T follicular helper cell (primary cell): ENCODE data around the gene BPTF.
"Not testable (repeated sequence)": the region's sequence is repeated elsewhere in the genome, so short reads cannot be mapped to it uniquely, and the experiment has no call there.

Experiments used
- DNase-seq: peaks from one replicate; pipeline ENCODE4 v3.0.0-alpha.2; 2020; ENCODE audit warnings: low read depth

The BPTF gene

DNA sequence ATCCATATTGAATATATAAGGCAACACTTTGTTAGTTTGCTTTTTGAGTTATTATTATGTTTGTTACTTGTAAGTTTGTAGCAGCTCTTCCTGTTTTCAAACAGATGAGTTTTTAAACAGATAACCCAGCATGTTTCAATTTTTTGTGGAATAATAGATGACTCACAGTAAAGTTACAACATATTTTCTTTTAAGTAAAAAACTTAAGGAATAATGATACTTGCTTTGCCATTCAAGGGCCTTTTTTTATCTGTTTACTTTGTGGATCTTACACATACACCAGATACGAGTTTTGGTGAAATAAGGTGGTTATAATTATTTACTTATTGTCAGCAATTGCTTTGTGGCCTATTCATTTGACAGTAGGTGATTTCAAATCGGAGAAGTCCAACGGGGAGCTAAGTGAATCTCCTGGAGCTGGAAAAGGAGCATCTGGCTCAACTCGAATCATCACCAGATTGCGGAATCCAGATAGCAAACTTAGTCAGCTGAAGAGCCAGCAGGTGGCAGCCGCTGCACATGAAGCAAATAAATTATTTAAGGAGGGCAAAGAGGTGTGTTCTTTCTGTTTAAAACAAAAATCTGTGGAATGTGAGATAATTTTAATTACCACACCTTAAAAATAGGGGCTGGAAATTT lies 66.3 kb downstream of the BPTF start:
- no peak for DNase-seq

DNA sequence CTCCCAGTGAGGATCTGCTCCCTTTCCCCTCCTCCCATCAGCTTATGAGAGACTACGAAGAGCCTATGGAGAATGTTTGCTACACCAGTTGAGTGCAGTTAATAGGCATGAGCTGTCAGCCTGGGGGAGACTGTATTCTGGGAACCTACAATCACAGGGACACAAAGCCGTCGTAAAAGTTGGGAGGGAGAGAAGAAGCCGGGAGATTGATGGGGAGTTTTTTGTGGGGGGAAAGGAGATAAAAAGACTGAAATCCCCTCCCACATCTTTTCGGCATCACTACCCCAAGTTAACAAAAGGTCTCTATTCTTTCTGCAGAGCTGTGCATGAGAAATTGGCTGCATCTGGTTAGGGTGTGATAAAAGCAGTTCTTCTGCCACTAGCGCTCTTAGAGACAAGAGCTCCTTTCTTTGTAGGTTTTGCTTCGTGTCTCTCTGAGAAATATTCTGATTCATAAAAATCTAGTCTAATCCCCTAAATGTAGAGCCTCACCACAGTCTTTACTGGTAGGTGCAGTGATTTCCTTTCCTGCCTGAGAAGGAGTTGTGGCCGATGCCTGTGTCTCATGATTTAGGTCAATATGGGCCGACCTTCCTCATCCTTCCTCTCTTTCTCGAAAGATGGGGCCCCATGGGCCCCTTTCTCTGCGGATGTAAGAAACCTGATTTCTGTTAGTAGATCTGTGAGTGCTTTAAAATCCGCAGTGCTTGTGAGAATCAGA lies 77.4 kb downstream of the BPTF start:
- DNase-seq, result no peak

DNA sequence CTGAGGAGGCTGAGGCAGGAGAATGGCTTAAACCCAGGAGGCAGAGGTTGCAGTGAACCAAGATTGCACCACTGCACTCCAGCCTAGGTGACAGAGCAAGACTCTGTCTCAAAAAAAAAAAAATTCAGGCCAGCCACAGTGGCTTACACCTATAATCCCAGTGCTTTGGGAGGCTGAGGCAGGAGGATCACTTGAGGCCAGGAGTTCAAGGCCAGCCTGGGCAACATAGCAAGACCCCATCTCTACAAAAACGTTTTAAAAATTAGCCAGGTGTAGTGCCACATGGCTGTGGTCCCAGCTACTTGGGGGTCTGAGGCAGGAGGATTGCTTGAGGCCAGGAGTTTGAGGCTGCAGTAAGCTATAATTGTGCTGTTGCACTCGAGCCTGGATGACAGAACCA lies 80.0 kb downstream of the BPTF start:
- DNase-seq, result not testable (repeated sequence)

DNA sequence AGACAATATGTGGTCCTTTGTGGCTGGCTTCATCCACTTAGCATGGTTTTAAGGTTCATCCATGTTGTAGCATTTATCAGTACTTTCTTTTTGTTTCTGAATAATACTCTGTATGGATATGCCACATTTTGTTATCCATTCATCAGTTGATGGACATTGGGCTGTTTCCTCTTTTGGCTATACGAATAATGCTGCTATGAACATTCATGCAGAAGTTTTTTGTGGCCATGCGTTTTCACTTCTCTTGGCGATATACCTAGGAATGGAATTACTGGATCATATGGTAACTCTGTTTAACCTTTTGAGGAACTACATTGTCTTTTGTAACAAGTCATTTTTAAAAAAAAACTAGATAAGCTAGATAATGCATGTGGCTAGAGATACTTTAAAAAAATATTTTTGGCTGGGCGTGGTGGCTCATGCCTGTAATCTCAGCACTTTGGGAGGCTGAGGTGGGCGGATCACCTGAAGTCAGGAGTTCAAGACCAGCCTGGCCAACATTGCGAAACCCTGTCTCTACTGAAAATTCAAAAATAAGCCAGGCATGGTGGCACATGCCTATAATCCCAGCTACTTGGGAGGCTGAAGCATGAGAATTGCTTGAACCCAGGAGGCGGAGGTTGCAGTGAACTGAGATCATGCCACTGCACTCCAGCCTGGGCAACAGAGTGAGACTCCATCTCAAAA lies 85.0 kb downstream of the BPTF start:
- DNase-seq, result not testable (repeated sequence)

DNA sequence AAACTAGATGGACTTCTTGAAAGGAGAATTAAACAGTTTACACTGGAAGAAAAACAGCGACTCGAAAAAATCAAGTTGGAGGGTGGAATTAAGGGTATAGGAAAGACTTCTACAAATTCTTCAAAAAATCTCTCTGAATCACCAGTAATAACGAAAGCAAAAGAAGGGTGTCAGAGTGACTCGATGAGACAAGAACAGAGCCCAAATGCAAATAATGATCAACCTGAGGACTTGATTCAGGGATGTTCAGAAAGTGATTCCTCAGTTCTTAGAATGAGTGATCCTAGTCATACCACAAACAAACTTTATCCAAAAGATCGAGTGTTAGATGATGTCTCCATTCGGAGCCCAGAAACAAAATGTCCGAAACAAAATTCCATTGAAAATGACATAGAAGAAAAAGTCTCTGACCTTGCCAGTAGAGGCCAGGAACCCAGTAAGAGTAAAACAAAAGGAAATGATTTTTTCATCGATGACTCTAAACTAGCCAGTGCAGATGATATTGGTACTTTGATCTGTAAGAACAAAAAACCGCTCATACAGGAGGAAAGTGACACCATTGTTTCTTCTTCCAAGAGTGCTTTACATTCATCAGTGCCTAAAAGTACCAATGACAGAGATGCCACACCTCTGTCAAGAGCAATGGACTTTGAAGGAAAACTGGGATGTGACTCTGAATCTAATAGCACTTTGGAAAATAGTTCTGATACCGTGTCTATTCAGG lies 85.9 kb downstream of the BPTF start:
- no peak for DNase-seq

DNA sequence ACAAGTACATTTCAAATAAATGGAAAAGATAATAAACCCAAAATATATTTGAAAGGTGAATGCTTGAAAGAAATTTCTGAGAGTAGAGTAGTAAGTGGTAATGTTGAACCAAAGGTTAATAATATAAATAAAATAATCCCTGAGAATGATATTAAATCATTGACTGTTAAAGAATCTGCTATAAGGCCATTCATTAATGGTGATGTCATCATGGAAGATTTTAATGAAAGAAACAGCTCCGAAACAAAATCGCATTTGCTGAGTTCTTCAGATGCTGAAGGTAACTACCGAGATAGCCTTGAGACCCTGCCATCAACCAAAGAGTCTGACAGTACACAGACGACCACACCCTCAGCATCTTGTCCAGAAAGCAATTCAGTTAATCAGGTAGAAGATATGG lies 86.8 kb downstream of the BPTF start:
- DNase-seq, result no peak

DNA sequence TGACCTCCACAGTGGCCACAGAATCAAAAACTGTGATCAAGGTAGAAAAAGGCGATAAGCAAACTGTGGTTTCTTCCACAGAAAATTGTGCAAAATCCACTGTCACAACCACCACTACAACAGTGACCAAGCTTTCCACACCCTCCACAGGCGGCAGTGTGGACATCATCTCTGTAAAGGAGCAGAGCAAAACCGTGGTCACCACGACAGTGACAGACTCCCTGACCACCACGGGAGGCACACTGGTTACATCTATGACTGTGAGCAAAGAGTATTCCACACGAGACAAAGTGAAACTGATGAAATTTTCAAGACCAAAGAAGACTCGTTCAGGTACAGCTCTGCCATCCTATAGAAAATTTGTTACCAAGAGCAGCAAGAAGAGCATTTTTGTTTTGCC lies 87.4 kb downstream of the BPTF start:
- no peak for DNase-seq

DNA sequence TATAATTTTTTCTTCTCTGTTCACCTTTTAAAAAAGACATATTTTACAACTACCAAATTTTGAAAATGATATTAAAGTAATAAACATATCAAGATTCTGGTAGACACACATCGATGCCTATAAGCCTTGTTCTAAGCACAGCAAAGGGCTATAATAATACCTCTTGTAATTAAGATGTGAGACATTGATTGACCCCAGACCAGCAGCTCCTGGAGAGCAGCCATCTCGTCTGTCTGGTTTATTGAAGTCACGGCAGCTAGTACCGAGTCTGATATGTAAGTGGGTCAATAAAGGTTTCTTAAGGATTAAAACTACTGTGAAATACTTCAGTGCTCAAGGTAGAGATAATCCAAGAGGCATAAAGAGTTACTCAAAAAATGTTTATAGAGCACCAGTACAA lies 94.9 kb downstream of the BPTF start:
- DNase-seq, result no peak

DNA sequence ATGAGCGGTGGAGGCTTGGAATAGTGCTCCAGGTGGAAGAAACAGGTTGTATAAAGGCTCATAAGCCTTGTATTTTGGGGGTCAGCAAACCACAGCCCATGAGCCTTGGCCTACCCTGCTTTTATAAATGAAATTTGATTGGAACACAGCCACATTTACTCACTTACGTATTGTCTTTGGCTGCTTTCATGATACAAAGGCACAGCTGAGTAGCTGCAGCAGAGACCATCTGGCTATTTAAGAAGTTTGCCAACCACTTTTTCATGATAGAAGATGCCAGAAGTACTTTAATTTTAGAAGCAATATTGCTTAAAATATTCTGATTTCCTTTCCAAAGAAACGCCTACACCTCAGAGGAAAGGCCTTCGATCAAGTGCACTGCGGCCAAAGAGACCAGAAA lies 97.2 kb downstream of the BPTF start:
- DNase-seq, result no peak

DNA sequence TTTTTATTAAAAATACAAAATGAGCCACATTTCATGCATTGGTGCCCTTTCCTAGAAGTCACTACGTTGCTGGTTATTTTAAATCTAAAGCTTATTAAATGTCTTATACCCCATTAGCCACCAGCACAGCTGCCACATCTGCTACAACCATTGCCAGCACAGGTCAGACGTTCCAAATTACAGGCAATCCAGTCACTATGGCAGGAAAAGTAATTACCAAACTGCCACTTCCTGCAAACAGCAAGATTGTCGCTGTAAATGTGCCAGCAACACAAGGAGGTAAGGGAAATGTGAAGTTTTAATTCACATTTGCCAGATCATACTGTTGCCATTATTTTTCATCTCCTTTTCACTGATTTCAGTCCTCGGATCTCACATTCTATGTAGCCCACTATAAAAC lies 103.5 kb downstream of the BPTF start:
- not testable (repeated sequence) for DNase-seq

DNA sequence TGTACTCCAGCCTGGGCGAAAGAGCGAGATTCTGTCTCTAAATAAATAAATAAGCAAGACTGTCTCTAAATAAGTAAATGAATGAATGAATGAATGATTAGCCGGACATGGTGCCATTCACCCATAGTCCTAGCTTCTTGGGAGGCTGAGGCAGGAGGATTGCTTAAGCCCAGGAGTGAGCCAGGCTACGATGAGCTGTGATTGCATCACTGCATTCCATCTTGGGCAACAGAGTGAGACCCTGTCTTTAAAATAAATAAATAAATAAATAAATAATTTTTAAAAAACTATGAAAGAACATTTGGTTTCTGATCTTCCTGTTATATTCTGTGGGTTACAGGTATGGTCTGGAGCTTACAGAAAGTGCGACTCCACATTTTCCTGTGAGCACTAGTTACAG lies 105.9 kb downstream of the BPTF start:
- DNase-seq, result no peak

DNA sequence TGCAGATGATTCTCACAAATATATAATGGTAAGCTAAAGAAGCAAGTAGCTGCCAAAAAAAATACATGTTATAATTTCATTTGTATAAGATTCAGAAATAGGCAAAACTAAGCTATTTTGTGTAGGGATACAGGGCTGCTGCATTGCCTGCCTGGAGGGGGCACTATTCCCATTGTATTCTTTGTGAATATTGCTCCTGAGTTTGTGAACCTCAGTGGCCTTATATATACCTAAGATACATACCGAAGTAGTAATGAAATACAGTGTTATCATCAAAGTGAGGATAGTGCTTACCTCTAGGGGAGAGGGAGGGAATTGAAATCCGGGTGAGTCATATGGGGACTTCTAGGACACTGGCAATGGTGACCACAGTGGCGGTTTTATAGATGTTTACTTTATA lies 117.5 kb downstream of the BPTF start:
- no peak for DNase-seq

DNA sequence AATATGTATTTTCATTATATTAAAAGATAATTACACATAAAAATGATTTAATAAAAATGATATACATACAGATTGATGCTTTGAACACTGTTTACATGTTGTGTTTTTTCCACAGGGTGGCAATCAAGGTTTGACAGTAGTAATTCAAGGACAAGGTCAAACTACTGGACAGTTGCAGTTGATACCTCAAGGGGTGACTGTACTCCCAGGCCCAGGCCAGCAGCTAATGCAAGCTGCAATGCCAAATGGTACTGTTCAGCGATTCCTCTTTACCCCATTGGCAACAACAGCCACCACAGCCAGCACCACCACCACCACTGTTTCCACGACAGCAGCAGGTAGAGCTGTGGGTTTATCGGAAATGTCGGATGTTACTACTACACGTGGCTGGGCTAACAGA lies 118.7 kb downstream of the BPTF start:
- no peak for DNase-seq

DNA sequence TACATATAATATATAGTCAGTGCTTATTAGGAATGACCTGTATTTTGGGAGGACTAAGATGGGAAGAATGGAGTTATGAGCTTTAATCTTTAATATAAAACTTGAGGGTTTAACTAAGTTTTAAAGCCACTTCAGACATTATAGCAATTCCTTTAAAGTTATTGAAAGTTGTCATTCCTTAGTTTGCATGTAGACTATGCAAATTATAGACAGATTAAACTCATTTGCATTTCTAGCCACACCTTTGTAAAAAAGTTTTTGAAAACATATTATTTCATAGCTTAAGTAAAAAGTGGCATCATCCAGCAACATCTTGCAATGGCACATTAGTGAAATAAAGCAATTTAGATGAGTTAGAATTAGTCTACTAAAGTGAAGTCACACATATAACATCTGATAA lies 121.2 kb downstream of the BPTF start:
- DNase-seq, result no peak

DNA sequence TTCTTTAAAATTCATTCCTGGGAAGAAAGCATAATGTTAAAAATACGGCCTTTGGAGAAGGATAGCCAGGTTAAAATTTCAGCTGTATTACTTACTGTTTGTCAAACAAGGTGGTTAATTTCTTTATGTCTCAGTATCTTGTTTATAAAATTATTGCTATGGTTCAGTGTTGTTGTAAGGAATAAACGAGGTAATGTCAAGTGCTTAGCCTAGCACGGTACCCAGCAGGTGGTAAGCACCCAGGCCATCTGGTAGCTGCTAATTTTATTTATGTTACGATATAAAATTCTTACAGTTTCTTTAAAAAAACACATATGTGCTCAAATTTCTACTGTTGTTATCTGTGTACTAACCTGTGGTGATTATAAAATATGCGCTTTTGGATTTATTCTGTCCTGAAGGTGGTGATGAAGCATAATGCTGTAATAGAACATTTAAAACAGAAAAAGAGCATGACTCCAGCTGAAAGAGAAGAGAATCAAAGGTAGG lies 122.1 kb downstream of the BPTF start:
- DNase-seq, result no peak

DNA sequence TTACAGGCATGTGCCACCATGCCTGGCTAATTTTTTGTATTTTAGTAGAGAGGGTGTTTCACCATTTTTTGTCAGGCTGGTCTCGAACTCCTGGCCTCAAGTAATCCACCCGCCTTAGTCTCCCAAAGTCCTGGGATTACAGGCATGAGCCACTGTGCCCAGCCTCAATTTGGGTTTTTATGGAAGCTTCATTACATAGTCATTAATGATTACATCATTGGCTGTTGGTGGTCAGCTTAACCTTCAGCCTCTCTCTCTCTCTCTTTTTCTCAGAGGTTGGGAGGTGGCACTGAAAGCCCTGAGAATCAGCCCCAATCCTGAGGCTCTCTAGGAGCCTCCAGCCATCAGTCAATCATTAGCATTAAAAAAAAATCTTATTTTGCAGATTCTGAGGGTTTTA lies 125.6 kb downstream of the BPTF start:
- no peak for DNase-seq

DNA sequence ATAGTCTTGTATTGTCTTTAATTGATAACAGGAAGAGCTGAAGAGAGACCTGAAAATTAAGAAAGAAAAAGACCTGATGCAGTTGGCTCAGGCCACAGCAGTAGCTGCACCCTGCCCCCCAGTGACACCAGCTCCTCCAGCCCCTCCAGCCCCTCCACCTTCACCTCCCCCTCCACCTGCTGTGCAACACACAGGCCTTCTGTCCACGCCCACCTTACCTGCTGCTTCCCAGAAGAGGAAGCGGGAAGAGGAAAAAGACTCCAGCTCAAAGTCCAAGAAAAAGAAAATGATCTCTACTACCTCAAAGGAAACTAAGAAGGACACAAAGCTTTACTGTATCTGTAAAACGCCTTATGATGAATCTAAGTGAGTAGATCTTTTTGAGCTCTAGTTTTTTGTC lies 134.2 kb downstream of the BPTF start:
- no peak for DNase-seq

DNA sequence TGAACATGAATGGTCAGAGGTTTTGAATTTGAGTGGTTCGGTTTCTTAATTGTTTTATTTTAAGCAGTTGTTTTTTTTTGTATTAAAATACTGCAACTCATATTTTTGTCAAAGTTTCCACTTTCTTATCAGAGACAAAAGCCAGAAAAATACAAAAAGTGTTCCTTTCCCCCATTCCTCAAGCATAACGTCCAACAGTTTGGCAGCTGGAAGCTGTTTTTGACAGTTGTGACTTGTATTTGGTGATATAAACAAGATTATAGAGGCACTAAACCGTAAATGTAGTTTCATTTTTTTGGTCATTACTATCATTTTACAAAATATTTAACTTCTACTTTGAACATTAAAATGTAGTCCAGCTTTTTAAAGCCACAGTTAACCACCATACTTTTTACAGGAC lies 135.0 kb downstream of the BPTF start:
- DNase-seq, result not testable (repeated sequence)

DNA sequence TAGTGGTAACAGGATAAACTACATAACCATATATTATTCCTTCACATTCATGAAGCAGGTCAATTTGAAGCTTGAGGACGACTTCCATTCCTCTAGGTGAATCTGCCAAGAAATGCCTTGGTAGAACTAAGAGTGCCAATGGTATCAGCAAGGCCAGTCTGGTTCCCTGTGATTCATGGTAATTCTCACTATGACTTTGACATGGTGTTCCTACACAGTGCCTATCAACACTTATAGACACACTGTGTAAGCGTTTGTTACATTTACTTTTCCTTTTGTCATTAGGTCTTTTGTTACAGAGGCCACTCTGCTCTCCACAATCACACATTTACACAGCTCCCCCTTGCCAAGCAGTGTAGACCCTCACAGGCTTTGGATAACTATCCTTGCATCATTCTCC lies 136.9 kb downstream of the BPTF start:
- not testable (repeated sequence) for DNase-seq

DNA sequence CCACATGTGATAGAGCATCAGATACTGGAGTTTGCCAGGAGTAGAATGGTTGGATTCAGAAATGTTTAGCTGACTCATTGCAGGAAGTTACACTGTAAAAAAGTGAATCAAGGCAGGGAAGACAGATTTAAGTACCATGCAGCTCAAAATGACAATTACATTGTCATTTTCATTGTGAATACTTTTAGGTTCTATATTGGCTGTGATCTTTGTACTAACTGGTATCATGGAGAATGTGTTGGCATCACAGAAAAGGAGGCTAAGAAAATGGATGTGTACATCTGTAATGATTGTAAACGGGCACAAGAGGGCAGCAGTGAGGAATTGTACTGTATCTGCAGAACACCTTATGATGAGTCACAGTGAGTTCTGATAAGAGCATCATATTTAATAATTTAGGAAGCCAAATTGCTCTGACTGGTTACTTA lies 137.9 kb downstream of the BPTF start:
- DNase-seq, result peak; percentile 58

DNA sequence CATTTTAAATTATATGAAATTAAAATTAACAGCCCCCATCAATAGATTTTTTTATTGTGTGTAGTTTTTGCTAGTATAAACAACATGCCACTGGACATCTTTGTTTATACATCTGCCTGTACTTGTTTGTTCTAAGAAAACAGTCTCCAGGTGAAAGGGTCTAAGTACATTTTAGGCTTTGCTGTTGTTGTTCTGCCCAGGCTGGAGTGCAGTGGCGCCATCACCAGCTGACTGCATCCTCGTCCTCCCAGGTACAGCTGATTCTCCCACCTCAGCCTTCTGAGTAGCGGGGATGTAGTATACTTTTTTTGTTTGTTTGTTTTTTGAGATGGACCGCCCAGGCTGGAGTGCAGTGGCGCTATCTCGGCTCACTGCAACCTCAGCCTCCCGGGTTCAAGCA lies 145.5 kb downstream of the BPTF start:
- no peak for DNase-seq

DNA sequence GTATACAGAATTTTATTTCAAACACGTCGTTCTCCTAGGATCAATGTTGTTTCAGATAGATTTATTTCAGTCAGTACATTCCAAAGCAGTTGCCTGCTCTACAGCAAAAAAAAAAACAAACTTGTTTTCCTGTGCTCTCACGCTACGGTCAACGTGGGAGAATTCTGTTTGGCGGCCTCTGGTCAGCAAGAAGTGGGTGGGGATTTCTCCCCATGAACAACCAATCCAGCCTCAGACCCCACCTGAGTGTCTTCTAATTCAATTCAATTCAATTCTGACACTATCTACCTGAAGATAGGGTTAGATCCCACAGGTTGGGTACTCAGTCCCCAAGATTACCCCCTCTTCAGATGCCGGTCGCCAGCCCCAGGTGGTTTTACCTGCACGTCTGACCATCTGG lies 148.9 kb downstream of the BPTF start:
- DNase-seq, result no peak
